Measurements from ENCODE around the gene CEMIP. TPM values are rescaled to one million over a fixed set of nuclear protein-coding genes. Genes with fewer than 3 reads are reported as not detected.

The CEMIP gene
- total RNA-seq, 1 donor from 2014 or later = 0.44 TPM

GRCh38 chr15:80815106-80815505 lies 35.9 kb downstream of the CEMIP start:
- intact Hi-C loops (cut with micrococcal nuclease) = no loop called here
- Histone ChIP-seq H3K4me3 (no peak overlapping the region), H3K27ac (replicated peaks) (no peak overlapping the region), H3K36me3 (no peaks in the 10 kb centered on the region), H3K4me1 (peaks cover 10% of the 10 kb centered on the region), H3K9me3 (replicated peaks) (no peaks in the 10 kb centered on the region), H3K27me3 (ENCODE audit: low read depth) (no peaks in the 10 kb centered on the region)
- DNase-seq = no peak
- TF ChIP-seq, protein P1, sequence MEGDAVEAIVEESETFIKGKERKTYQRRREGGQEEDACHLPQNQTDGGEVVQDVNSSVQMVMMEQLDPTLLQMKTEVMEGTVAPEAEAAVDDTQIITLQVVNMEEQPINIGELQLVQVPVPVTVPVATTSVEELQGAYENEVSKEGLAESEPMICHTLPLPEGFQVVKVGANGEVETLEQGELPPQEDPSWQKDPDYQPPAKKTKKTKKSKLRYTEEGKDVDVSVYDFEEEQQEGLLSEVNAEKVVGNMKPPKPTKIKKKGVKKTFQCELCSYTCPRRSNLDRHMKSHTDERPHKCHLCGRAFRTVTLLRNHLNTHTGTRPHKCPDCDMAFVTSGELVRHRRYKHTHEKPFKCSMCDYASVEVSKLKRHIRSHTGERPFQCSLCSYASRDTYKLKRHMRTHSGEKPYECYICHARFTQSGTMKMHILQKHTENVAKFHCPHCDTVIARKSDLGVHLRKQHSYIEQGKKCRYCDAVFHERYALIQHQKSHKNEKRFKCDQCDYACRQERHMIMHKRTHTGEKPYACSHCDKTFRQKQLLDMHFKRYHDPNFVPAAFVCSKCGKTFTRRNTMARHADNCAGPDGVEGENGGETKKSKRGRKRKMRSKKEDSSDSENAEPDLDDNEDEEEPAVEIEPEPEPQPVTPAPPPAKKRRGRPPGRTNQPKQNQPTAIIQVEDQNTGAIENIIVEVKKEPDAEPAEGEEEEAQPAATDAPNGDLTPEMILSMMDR (IDR thresholded peaks at IDR 0.05; ENCODE audit: borderline replicate concordance) = no peak

DNA sequence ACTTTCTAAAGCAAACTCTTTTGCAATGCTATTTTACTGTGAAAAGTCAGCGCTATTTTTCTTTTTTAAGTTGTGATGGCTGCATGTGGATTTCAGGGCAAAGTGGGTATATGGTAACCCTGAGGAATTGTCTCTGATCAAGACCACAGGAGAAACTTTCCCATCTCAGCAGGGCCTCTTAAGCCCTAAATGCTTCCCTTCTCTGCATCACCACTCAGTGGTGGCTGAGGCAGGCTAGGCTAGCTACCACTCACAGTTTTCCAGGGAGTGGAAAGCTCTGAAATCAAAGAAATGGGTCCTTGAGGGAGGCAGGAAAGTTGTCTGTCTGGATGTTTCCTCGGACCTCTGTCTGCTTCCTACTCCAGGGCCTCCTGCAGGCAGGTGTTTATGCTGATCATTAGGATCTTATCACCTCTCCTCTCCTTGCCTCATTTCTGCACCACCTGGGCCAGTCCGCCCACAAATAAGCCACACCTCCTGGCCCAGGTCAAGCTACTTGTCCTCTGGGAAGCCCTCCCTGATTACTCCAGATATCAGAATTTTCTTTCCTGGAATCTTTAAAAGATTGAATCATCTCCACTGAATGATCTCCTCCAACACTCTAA lies 37.0 kb downstream of the CEMIP start:
- no peak for DNase-seq
- peaks cover 10% of the 10 kb centered on the region for H3K4me1 ChIP-seq
- no peak overlapping the region for H3K4me3 ChIP-seq
- H3K9me3 ChIP-seq (replicated peaks) = no peaks in the 10 kb centered on the region
- intact Hi-C loops (cut with micrococcal nuclease) = no loop called here
- TF ChIP-seq, protein P1 (IDR thresholded peaks at IDR 0.05; ENCODE audit: borderline replicate concordance) = no peak
- no peaks in the 10 kb centered on the region for H3K27me3 ChIP-seq (ENCODE audit: low read depth)
- H3K27ac ChIP-seq (replicated peaks) = no peak overlapping the region
- H3K36me3 ChIP-seq = no peaks in the 10 kb centered on the region

GRCh38 chr15:80816936-80817335 lies 37.8 kb downstream of the CEMIP start:
- Histone ChIP-seq H3K27ac (replicated peaks) (no peak overlapping the region), H3K4me3 (no peak overlapping the region), H3K36me3 (no peaks in the 10 kb centered on the region), H3K27me3 (ENCODE audit: low read depth) (no peaks in the 10 kb centered on the region), H3K4me1 (peaks cover 10% of the 10 kb centered on the region), H3K9me3 (replicated peaks) (no peaks in the 10 kb centered on the region)
- intact Hi-C loops (cut with micrococcal nuclease) = no loop called here
- no peak for DNase-seq
- TF ChIP-seq, protein P1 (IDR thresholded peaks at IDR 0.05; ENCODE audit: borderline replicate concordance) = no peak

GRCh38 chr15:80817901-80818300 lies 38.7 kb downstream of the CEMIP start:
- Histone ChIP-seq H3K27ac (replicated peaks) (no peak overlapping the region), H3K4me3 (no peak overlapping the region), H3K4me1 (peaks cover 10% of the 10 kb centered on the region), H3K9me3 (replicated peaks) (no peaks in the 10 kb centered on the region), H3K36me3 (no peaks in the 10 kb centered on the region), H3K27me3 (ENCODE audit: low read depth) (no peaks in the 10 kb centered on the region)
- TF ChIP-seq, protein P1 (IDR thresholded peaks at IDR 0.05; ENCODE audit: borderline replicate concordance) = no peak
- intact Hi-C loops (cut with micrococcal nuclease) = no loop called here
- DNase-seq = no peak

DNA sequence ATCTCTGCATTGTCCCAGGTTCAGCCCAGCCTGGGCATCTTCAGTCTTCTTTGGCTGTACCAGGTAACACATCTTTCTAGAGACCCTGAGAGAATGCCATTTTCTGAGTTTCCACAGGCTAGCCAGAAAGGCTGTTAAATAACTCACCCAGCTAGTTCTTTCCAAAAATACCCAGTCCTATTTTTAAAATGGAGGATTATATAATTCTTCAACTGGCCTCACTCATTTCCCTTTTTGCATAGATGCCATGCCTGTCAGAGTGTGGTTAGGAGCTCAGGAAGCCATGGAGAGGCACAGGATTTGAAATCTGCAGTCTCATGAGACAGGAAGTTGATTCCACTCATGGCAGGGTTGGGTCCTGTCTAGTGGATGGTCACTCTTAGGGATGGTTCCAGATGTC lies 39.8 kb downstream of the CEMIP start:
- Histone ChIP-seq H3K27ac (replicated peaks) (no peak overlapping the region), H3K27me3 (ENCODE audit: low read depth) (no peaks in the 10 kb centered on the region), H3K36me3 (no peaks in the 10 kb centered on the region), H3K4me1 (peaks cover 10% of the 10 kb centered on the region), H3K4me3 (no peak overlapping the region), H3K9me3 (replicated peaks) (no peaks in the 10 kb centered on the region)
- TF ChIP-seq, protein P1 (IDR thresholded peaks at IDR 0.05; ENCODE audit: borderline replicate concordance) = no peak
- DNase-seq = no peak
- intact Hi-C loops (cut with micrococcal nuclease) = no loop called here

Data from left ventricle myocardium inferior (tissue), 1 donor.